Measurements from ENCODE around the gene STT3A. TPM values are rescaled to one million over a fixed set of nuclear protein-coding genes. Genes with fewer than 3 reads are reported as not detected.

STT3A gene
- total RNA-seq, 4 donors from 2014 or later: 31.5 to 34.6 (median 32.9) TPM

DNA sequence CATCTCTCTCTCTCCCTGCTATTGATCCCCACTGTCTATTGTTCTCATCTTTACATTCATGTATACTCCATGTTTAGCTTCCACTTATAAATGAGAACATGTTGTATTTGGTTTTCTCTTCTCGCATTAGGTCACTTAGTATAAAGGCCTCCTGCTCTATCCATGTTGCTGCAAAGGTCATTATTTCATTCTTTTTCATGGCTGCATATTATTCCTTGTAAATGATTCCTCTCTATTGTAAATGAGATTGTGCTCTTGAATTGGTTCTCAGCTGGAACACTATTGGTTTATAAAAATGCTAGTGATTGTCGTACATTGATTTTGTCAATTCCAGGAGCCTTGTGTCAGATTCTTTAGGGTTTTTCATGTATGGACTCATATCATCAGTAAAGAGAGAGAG lies 74.5 kb downstream of the STT3A start:
- no peak overlapping the region for H3K27ac ChIP-seq
- DNase-seq (no peak), ATAC-seq (no peak)
- intact Hi-C loops (cut with DNase I; ENCODE audit: low total_unique reads): no loop called here
- in situ Hi-C loops (cut with MboI; ENCODE audit: low sequenced_read_pairs in 4 of 4): no loop called here
- no peaks in the 10 kb centered on the region for H3K4me1 ChIP-seq
- H3K27me3 ChIP-seq: no peaks in the 10 kb centered on the region
- no peaks in the 10 kb centered on the region for H3K36me3 ChIP-seq
- H3K9me3 ChIP-seq: peaks cover 0 to 4% (median 0%) of the 10 kb centered on the region in 3 donors
- TF ChIP-seq, protein P1, sequence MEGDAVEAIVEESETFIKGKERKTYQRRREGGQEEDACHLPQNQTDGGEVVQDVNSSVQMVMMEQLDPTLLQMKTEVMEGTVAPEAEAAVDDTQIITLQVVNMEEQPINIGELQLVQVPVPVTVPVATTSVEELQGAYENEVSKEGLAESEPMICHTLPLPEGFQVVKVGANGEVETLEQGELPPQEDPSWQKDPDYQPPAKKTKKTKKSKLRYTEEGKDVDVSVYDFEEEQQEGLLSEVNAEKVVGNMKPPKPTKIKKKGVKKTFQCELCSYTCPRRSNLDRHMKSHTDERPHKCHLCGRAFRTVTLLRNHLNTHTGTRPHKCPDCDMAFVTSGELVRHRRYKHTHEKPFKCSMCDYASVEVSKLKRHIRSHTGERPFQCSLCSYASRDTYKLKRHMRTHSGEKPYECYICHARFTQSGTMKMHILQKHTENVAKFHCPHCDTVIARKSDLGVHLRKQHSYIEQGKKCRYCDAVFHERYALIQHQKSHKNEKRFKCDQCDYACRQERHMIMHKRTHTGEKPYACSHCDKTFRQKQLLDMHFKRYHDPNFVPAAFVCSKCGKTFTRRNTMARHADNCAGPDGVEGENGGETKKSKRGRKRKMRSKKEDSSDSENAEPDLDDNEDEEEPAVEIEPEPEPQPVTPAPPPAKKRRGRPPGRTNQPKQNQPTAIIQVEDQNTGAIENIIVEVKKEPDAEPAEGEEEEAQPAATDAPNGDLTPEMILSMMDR (IDR thresholded peaks at IDR 0.05 in 4 of 5, conservative IDR thresholded peaks at IDR 0.05 in 1 of 5): no peak
- TF ChIP-seq POLR2A (IDR thresholded peaks at IDR 0.05): no peak
- H3K4me3 ChIP-seq: no peak overlapping the region

DNA sequence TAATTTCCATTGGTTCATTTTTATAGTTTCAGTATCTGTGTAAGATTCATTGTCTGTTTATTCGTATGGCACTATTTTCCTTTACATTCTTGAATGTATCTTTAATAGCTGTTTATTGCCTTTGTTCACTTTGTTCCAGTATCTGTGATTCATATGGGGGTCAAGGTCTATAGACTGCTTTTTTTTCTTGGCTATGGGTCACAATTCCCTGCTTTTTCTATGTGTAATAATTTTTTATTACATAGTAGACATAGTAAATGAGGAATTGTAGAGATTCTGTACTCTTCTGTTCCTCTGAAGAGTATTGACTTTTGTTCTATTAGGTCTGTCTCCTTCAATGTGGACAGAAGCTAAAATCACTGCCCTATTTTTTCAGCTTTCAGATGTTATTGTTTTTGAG lies 77.5 kb downstream of the STT3A start:
- Histone ChIP-seq H3K36me3 (no peaks in the 10 kb centered on the region), H3K9me3 (no peaks in the 10 kb centered on the region), H3K4me1 (no peaks in the 10 kb centered on the region), H3K27me3 (no peaks in the 10 kb centered on the region), H3K4me3 (no peak overlapping the region), H3K27ac (no peak overlapping the region)
- in situ Hi-C loops (cut with MboI; ENCODE audit: low sequenced_read_pairs in 4 of 4): no loop called here
- DNase-seq: no peak
- TF ChIP-seq, protein P1 (IDR thresholded peaks at IDR 0.05 in 4 of 5, conservative IDR thresholded peaks at IDR 0.05 in 1 of 5): no peak
- TF ChIP-seq POLR2A (IDR thresholded peaks at IDR 0.05): no peak
- intact Hi-C loops (cut with DNase I; ENCODE audit: low total_unique reads): no loop called here
- ATAC-seq: no peak

DNA sequence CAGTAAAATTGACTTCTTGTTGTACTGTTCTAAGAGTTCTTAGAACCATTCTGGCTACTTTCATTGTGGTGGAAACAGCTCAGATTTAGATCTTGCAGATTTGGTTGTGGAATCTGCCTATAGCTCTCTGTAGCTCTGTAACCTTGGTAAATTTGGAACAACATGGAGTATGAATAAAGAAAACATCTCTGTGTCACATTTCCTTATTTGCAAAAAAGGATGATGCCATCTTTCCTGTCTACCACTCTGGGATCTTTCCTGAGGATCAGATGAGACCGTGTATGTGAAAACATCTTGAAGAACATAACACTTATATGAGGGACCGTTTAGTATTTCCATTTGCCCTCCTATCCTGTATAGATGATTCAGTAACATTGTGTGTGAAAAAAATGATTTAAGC lies 78.9 kb downstream of the STT3A start:
- intact Hi-C loops (cut with DNase I; ENCODE audit: low total_unique reads): no loop called here
- Histone ChIP-seq H3K9me3 (no peaks in the 10 kb centered on the region), H3K36me3 (no peaks in the 10 kb centered on the region), H3K4me3 (no peak overlapping the region), H3K27ac (no peak overlapping the region), H3K4me1 (no peaks in the 10 kb centered on the region), H3K27me3 (no peaks in the 10 kb centered on the region)
- no peak for DNase-seq
- ATAC-seq: no peak
- TF ChIP-seq, protein P1 (IDR thresholded peaks at IDR 0.05 in 4 of 5, conservative IDR thresholded peaks at IDR 0.05 in 1 of 5): no peak
- no peak for TF ChIP-seq POLR2A (IDR thresholded peaks at IDR 0.05)
- in situ Hi-C loops (cut with MboI; ENCODE audit: low sequenced_read_pairs in 4 of 4): no loop called here

Other genes starting within 250 kb of the STT3A start
- gene FEZ1, start 96.6 kb upstream of the STT3A start, total RNA-seq: 1 to 10 TPM; 5.2 to 7.9 (median 6.6) TPM
- gene EI24, start 23.4 kb upstream of the STT3A start, total RNA-seq: 100 to 1,000 TPM in 3 of 4 donors, 10 to 100 TPM in 1; 88.9 to 140 (median 127) TPM
- under 1 TPM in 2 of 4 donors, not detected in 2; 0.42 to 0.56 TPM for gene CHEK1, start 32.3 kb downstream of the STT3A start, total RNA-seq
- gene ACRV1, start 88.0 kb downstream of the STT3A start, total RNA-seq: not detected
- not detected for gene PATE1, start 153.4 kb downstream of the STT3A start, total RNA-seq
- gene PATE2, start 186.0 kb downstream of the STT3A start, total RNA-seq: not detected
- gene PATE3, start 195.3 kb downstream of the STT3A start, total RNA-seq: not detected
- not detected for gene PATE4, start 240.5 kb downstream of the STT3A start, total RNA-seq

Data from gastrocnemius medialis (tissue), 4 donors.